ENCODE results near the gene PRM1. TPM values are rescaled to one million over a fixed set of nuclear protein-coding genes. Genes with fewer than 3 reads are reported as not detected.

Gene PRM1
- total RNA-seq, 1 experiment from 2014 or later: not detected

DNA sequence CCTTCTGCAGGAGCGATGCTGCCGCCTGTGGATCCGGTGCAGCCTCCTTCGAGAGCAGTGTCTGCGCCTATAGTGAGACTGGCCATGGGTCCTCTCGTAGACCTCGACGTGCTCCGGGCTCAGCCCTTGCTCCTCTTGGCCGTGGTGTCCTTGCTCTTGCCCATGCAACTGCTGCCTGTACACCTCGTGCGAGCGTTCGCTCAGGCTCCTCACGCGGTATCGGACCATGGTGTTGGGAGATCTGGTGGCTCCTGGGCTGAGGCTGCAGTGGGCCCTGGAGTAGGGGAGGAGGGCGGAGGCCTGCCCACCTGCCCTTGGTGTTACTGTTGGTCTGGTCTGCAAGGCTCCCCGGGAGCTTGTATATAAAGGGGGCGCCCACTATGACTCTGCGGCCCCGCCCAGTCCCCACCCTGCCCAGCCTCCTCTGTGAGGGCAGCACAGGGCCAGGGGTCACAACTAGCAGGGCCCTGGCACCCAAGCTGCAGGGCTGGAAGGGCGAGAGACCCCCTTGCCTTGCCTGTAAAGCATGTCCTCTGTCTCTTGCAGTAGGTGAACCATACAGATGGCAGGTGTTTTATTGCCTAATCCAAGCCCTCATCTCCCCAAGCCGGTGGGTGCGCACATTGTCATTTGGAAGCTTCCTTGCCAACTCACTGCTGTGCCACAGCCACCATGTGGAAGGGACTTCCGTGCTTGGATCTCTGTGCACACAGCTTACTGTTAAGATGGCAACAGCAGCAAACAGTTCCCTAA, 4.8 kb downstream of the PRM1 start, which contains the start of gene PRM2:
TSS of gene PRM2 (minus strand) at position 338 of the 753 bp plus-strand sequence. CDS start at position 228, 110 bp downstream.
- H3K9me3 ChIP-seq (ENCODE audit: low read length): no peaks in the 10 kb centered on the region
- H2AFZ ChIP-seq (ENCODE audit: low read length): no peak within 1 kb of the TSS
- no peak within 1 kb of the TSS for H3K4me3 ChIP-seq (ENCODE audit: low read length)
- no peaks in the 10 kb centered on the region for H3K4me1 ChIP-seq (ENCODE audit: low read length)
- H3K27ac ChIP-seq (ENCODE audit: low read length): no peak within 1 kb of the TSS
- no peaks in the 10 kb centered on the region for H4K20me1 ChIP-seq (ENCODE audit: insufficient read depth, low read depth, low read length)
- no peak within 1 kb of the TSS for H3K4me2 ChIP-seq (ENCODE audit: low read depth, low read length, poor library complexity, severe bottlenecking)
- no peaks in the 10 kb centered on the region for H3K79me2 ChIP-seq (ENCODE audit: low read length)
- H3K36me3 ChIP-seq (ENCODE audit: insufficient read depth, low read length): no peaks in the 10 kb centered on the region
- no peak within 1 kb of the TSS for H3K9ac ChIP-seq (ENCODE audit: low read length)
- no peaks in the 10 kb centered on the region for H3K27me3 ChIP-seq (ENCODE audit: low read length)
- DNase-seq: no peak
- no peaks in the 10 kb centered on the region for H3K9me2 ChIP-seq (replicated peaks; ENCODE audit: insufficient read depth, low read length)

DNA sequence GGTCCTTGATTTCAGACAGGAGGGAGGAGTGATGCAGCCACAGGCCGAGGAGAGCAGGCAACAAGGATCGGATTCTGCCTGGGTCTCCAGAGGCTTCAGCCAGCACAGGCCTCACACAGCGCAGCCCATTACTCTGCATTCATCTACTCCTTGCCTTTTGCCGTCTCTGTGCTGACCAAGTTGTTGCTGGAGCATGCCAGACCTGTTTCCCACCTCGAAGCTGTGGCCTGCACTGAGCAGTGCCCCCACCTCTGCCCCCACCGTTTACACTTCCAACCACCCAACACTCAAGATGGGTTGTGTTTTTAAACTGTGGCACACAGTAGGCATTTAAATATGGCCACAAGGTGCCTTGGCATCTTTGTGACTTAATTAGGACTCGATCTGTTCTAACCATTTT, 6.2 kb downstream of the PRM1 start:
- Histone ChIP-seq H3K9me2 (replicated peaks; ENCODE audit: insufficient read depth, low read length) (no peaks in the 10 kb centered on the region), H2AFZ (ENCODE audit: low read length) (no peak overlapping the region)

DNA sequence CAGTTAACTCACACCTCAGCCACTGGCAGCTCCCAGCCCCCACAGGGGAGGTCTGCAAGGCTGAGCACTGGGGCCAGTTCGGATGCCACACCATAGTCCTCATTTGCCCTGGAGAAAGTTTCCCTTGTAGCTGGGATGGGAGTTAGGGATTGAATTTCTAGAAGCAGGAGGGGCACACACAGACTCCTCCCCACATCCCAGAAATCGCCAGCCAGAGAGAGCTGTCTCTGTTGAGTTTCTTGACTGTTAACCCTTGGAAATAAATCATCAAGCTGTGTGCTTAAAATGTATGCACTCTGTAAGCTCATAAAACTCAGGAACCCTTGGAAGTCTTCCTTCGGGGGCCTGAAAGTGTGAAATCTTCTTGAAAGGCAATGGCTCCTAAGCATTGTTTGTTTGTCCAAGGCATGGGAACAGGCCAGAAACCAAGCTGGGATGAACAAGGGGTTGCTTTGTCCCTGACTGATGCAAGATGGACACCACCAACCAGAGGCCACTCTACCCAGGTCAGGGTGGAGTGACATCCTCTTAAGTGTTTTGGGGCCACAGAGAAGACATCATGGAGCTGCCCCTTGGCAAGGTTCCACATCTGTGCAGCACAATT, 7.3 kb downstream of the PRM1 start:
- no peak overlapping the region for H3K4me3 ChIP-seq (ENCODE audit: low read length)
- H3K79me2 ChIP-seq (ENCODE audit: low read length): no peaks in the 10 kb centered on the region
- no peaks in the 10 kb centered on the region for H3K9me2 ChIP-seq (replicated peaks; ENCODE audit: insufficient read depth, low read length)
- H4K20me1 ChIP-seq (ENCODE audit: insufficient read depth, low read depth, low read length): no peaks in the 10 kb centered on the region
- H3K4me1 ChIP-seq (ENCODE audit: low read length): no peaks in the 10 kb centered on the region
- H3K27ac ChIP-seq (ENCODE audit: low read length): no peak overlapping the region
- H3K9ac ChIP-seq (ENCODE audit: low read length): no peak overlapping the region
- no peaks in the 10 kb centered on the region for H3K9me3 ChIP-seq (ENCODE audit: low read length)
- no peak overlapping the region for H2AFZ ChIP-seq (ENCODE audit: low read length)
- no peak overlapping the region for H3K4me2 ChIP-seq (ENCODE audit: low read depth, low read length, poor library complexity, severe bottlenecking)
- H3K27me3 ChIP-seq (ENCODE audit: low read length): no peaks in the 10 kb centered on the region
- no peaks in the 10 kb centered on the region for H3K36me3 ChIP-seq (ENCODE audit: insufficient read depth, low read length)
- DNase-seq: no peak

More for the DNA sequence above, 6.2 kb downstream of the PRM1 start:
- no peak overlapping the region for H3K27ac ChIP-seq (ENCODE audit: low read length)
- H4K20me1 ChIP-seq (ENCODE audit: insufficient read depth, low read depth, low read length): no peaks in the 10 kb centered on the region
- no peaks in the 10 kb centered on the region for H3K36me3 ChIP-seq (ENCODE audit: insufficient read depth, low read length)
- DNase-seq: no peak
- no peak overlapping the region for H3K9ac ChIP-seq (ENCODE audit: low read length)
- H3K4me3 ChIP-seq (ENCODE audit: low read length): no peak overlapping the region
- H3K79me2 ChIP-seq (ENCODE audit: low read length): no peaks in the 10 kb centered on the region
- H3K4me2 ChIP-seq (ENCODE audit: low read depth, low read length, poor library complexity, severe bottlenecking): no peak overlapping the region
- no peaks in the 10 kb centered on the region for H3K4me1 ChIP-seq (ENCODE audit: low read length)
- H3K27me3 ChIP-seq (ENCODE audit: low read length): no peaks in the 10 kb centered on the region
- H3K9me3 ChIP-seq (ENCODE audit: low read length): no peaks in the 10 kb centered on the region

DNA sequence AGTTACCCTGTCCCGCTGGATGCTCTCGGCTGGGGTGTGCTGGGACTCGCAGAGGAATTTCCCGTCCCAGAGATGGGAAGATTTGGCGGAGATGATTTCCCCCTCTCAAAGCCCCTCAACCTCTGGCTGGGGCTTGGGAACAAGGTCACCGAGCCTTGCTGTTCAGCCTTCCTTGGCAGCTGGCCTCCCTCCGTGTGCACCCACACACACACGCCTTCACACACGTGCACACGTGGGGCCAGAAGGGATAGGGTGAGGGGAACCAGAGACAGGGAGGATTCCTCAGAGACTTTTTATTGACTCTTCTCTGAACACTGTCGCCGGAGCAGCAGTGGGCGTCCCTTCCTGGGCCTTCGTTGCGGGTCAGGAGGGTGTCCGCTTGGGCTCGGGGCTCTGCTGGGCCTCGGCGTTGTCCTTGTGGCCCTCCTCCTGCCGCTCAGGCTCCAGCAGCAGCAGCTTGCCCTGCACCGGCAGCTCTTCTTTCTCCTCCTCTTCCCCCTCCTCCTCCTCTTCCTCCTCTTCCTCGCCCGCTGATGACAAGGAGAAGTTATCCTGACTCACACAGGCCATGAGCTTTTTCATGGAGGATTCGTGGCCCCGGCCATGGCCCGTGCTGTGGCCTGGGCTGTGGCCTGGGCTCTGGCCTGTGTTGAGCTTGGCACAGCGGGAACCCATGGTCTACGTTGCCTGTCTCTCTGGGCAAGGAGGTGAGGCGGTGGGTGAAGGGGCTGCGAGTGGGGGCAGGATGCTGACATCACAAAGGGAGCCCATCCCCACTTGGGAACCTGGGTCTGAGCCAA, 8.0 kb downstream of the PRM1 start, which contains the start of gene PRM3:
TSS of gene PRM3 (minus strand) at position 709 of the 800 bp plus-strand sequence. CDS start at position 675, 34 bp downstream.
- Histone ChIP-seq H3K4me2 (ENCODE audit: low read depth, low read length, poor library complexity, severe bottlenecking) (no peak within 1 kb of the TSS), H3K36me3 (ENCODE audit: insufficient read depth, low read length) (no peaks in the 10 kb centered on the region), H3K4me3 (ENCODE audit: low read length) (no peak within 1 kb of the TSS), H3K27ac (ENCODE audit: low read length) (no peak within 1 kb of the TSS), H3K79me2 (ENCODE audit: low read length) (no peaks in the 10 kb centered on the region), H3K9ac (ENCODE audit: low read length) (no peak within 1 kb of the TSS), H3K9me3 (ENCODE audit: low read length) (no peaks in the 10 kb centered on the region), H4K20me1 (ENCODE audit: insufficient read depth, low read depth, low read length) (no peaks in the 10 kb centered on the region), H3K9me2 (replicated peaks; ENCODE audit: insufficient read depth, low read length) (no peaks in the 10 kb centered on the region), H2AFZ (ENCODE audit: low read length) (no peak within 1 kb of the TSS), H3K4me1 (ENCODE audit: low read length) (no peaks in the 10 kb centered on the region), H3K27me3 (ENCODE audit: low read length) (no peaks in the 10 kb centered on the region)
- no peak for DNase-seq

DNA sequence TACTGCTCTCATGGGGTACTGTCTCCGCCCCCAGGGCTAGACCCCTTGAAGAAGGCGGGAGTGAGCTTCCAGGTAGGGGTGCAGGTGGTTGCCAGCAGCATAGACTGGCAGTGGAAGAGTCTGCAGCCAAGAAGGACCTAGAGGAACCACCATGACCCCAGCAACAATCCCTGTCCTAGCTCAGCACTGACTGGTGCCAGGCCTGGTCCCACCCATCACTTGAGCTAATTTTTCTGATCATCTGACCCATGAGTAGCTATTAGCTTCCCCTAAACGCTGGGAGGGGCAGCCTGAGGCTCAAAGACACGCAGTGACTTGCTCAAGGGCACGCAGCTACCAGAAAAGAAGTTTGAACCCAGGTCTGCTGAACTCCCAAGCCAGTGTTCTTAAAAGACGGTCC, 8.6 kb downstream of the PRM1 start:
- Histone ChIP-seq H3K9ac (ENCODE audit: low read length) (no peak overlapping the region), H3K4me2 (ENCODE audit: low read depth, low read length, poor library complexity, severe bottlenecking) (no peak overlapping the region), H2AFZ (ENCODE audit: low read length) (no peak overlapping the region), H3K36me3 (ENCODE audit: insufficient read depth, low read length) (no peaks in the 10 kb centered on the region), H3K9me2 (replicated peaks; ENCODE audit: insufficient read depth, low read length) (no peaks in the 10 kb centered on the region), H3K9me3 (ENCODE audit: low read length) (no peaks in the 10 kb centered on the region), H3K27ac (ENCODE audit: low read length) (no peak overlapping the region), H3K4me3 (ENCODE audit: low read length) (no peak overlapping the region), H3K79me2 (ENCODE audit: low read length) (no peaks in the 10 kb centered on the region), H3K4me1 (ENCODE audit: low read length) (no peaks in the 10 kb centered on the region), H3K27me3 (ENCODE audit: low read length) (no peaks in the 10 kb centered on the region), H4K20me1 (ENCODE audit: insufficient read depth, low read depth, low read length) (no peaks in the 10 kb centered on the region)
- no peak for DNase-seq

DNA sequence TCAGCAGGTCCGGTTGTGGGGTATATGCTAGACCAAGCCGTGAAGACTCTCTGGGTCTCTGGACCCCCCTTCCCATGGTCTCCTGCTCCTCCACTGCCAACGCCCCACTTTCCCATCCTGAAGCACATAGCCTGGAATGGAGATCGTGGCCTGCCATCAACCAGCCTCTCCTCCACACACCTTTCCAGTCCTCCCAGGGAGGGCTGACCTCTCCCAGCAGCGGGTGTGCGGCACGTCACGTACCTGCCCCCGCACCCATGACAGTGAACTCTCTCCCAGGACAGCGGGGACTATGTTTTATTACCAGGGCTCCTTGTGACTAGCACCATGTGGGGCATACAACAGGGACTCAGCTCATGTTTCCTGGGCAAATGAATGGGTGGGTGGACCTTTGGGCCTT, 9.5 kb downstream of the PRM1 start:
- no peaks in the 10 kb centered on the region for H3K4me1 ChIP-seq (ENCODE audit: low read length)
- H3K9me3 ChIP-seq (ENCODE audit: low read length): no peaks in the 10 kb centered on the region
- H2AFZ ChIP-seq (ENCODE audit: low read length): no peak overlapping the region
- no peaks in the 10 kb centered on the region for H3K79me2 ChIP-seq (ENCODE audit: low read length)
- H3K9ac ChIP-seq (ENCODE audit: low read length): no peak overlapping the region
- no peaks in the 10 kb centered on the region for H3K9me2 ChIP-seq (replicated peaks; ENCODE audit: insufficient read depth, low read length)
- H3K4me3 ChIP-seq (ENCODE audit: low read length): no peak overlapping the region
- no peak overlapping the region for H3K27ac ChIP-seq (ENCODE audit: low read length)
- H4K20me1 ChIP-seq (ENCODE audit: insufficient read depth, low read depth, low read length): no peaks in the 10 kb centered on the region
- H3K4me2 ChIP-seq (ENCODE audit: low read depth, low read length, poor library complexity, severe bottlenecking): no peak overlapping the region
- H3K36me3 ChIP-seq (ENCODE audit: insufficient read depth, low read length): no peaks in the 10 kb centered on the region
- no peaks in the 10 kb centered on the region for H3K27me3 ChIP-seq (ENCODE audit: low read length)
- no peak for DNase-seq

DNA sequence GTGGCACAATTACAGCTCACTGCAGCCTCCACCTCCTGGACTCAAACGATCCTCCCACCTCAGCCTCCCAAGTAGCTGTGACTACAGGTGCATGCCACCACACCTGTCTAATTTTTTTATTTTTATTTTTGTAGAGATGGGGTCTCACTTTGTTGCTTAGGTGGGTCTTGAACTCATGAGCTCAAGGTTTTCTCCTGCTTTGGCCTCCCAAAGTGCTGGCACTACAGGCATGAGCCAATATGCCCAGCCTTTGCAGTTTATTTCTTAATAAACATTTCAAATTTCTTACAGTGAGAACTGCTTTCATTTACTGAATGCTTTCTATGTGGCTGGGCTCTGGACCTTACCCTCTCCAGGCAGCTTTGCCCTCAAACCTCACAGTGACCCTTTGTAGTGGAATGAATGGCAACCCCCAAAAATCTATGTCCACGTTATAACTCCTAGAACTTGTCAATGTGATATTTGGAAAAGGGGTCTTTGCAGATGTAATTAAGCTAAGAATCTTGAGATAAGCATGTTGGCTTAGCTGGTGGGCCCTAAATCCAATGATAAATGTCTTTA, 10.4 kb downstream of the PRM1 start:
- no peaks in the 10 kb centered on the region for H3K9me2 ChIP-seq (replicated peaks; ENCODE audit: insufficient read depth, low read length)
- H3K4me2 ChIP-seq (ENCODE audit: low read depth, low read length, poor library complexity, severe bottlenecking): no peak overlapping the region
- H3K9ac ChIP-seq (ENCODE audit: low read length): no peak overlapping the region

DNA sequence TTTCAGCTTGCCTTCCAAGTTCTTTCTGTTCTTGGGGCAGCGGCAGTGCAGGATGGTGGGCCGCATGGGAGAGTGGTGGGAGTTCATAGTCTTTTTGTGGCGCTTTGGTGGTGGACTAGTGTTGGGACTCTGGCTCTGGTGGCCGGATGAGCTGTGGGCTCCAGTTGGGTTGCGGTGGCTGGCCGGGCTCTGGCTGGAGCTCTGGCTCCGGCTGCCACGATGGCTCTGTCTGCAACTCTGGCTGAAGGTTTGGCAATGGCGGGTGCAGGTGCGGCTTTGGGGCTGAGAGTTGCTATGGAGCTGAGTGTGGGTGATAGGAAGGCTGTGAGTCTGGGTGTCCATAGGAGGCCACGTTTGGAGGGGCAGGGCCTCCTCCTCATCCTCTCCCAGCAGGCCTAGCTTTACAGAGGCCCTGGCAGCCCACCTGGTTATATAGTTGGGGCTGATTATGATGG, 12.2 kb downstream of the PRM1 start, which contains the start of gene TNP2:
TSS of gene TNP2 (minus strand) at position 405 of the 455 bp plus-strand sequence. CDS start at position 342, 63 bp downstream.
- Histone ChIP-seq H3K9me2 (replicated peaks; ENCODE audit: insufficient read depth, low read length) (no peaks in the 10 kb centered on the region), H3K4me3 (ENCODE audit: low read length) (no peak within 1 kb of the TSS), H3K9ac (ENCODE audit: low read length) (no peak within 1 kb of the TSS), H3K27ac (ENCODE audit: low read length) (no peak within 1 kb of the TSS), H2AFZ (ENCODE audit: low read length) (no peak within 1 kb of the TSS), H3K4me1 (ENCODE audit: low read length) (no peaks in the 10 kb centered on the region), H4K20me1 (ENCODE audit: insufficient read depth, low read depth, low read length) (no peaks in the 10 kb centered on the region), H3K9me3 (ENCODE audit: low read length) (no peaks in the 10 kb centered on the region), H3K79me2 (ENCODE audit: low read length) (no peaks in the 10 kb centered on the region), H3K36me3 (ENCODE audit: insufficient read depth, low read length) (no peaks in the 10 kb centered on the region), H3K27me3 (ENCODE audit: low read length) (no peaks in the 10 kb centered on the region), H3K4me2 (ENCODE audit: low read depth, low read length, poor library complexity, severe bottlenecking) (no peak within 1 kb of the TSS)
- no peak for DNase-seq

More for the DNA sequence above, 10.4 kb downstream of the PRM1 start:
- Histone ChIP-seq H3K4me3 (ENCODE audit: low read length) (no peak overlapping the region), H4K20me1 (ENCODE audit: insufficient read depth, low read depth, low read length) (no peaks in the 10 kb centered on the region), H3K36me3 (ENCODE audit: insufficient read depth, low read length) (no peaks in the 10 kb centered on the region), H2AFZ (ENCODE audit: low read length) (no peak overlapping the region), H3K27ac (ENCODE audit: low read length) (no peak overlapping the region), H3K9me3 (ENCODE audit: low read length) (no peaks in the 10 kb centered on the region), H3K27me3 (ENCODE audit: low read length) (no peaks in the 10 kb centered on the region), H3K79me2 (ENCODE audit: low read length) (no peaks in the 10 kb centered on the region), H3K4me1 (ENCODE audit: low read length) (no peaks in the 10 kb centered on the region)
- no peak for DNase-seq
